PC-3 (cell line): ENCODE data around the gene KCNIP2. TPM values are rescaled to one million over a fixed set of nuclear protein-coding genes. Genes with fewer than 3 reads are reported as not detected.

Source experiments
- ATAC-seq: fragments of 200-7000 bp; cut with Tn5 transposase; 2 replicates; pipeline ENCODE4 v1.9.1; 2020; ENCODE audit warnings: mild to moderate bottlenecking, moderate library complexity
- BruUV-seq: library from RNA; stranded (reverse); fragments of 400-500 nt; replicated peaks from 2 replicates; lab custom pipeline; 2021; lab: Mats Ljungman, UMichigan
- CTCF ChIA-PET: fragments of 300-600 bp; sonication (Branson Sonifier 250); formaldehyde crosslinking; loops from one replicate; lab custom pipeline; 2022; ENCODE audit warnings: antibody characterized with exemption; lab: Charles Lee
- POLR2A ChIA-PET: fragments of 300-600 bp; sonication (Branson Sonifier 250); formaldehyde crosslinking; loops from one replicate; lab custom pipeline; 2022; ENCODE audit warnings: antibody characterized with exemption; ENCODE audit not compliant: unreplicated experiment; lab: Charles Lee
- DNase-seq: peaks from one replicate; pipeline ENCODE4 v3.0.0-alpha.2; 2015
- H2AFZ ChIP-seq: fragments of 300-600 bp; sonication (generic); 2 replicates; pipeline ENCODE4 v1.6.0; 2016; ENCODE audit warnings: antibody characterized with exemption, low read length
- H3F3A ChIP-seq: fragments of 300-600 bp; sonication (generic); one replicate; pipeline ENCODE4 v1.6.0; 2017; ENCODE audit warnings: antibody characterized with exemption, low read length, control low read depth, mild to moderate bottlenecking; ENCODE audit not compliant: unreplicated experiment
- H3K27ac ChIP-seq: fragments of 300-600 bp; sonication (generic); 2 replicates; pipeline ENCODE4 v1.5.1; 2016; ENCODE audit warnings: mild to moderate bottlenecking, low read length
- H3K27me3 ChIP-seq: fragments of 300-600 bp; sonication (generic); 2 replicates; pipeline ENCODE4 v1.6.1; 2016; ENCODE audit warnings: low read length, mixed read lengths
- H3K36me3 ChIP-seq: fragments of 300-600 bp; sonication (generic); 2 replicates; pipeline ENCODE4 v1.6.1; 2016; ENCODE audit warnings: low read depth, mixed run types, low read length, mixed read lengths
- H3K4me1 ChIP-seq: fragments of 300-600 bp; sonication (generic); 2 replicates; pipeline ENCODE4 v1.5.1; 2016; ENCODE audit warnings: low read length; ENCODE audit not compliant: insufficient read depth
- H3K4me2 ChIP-seq: fragments of 300-600 bp; sonication (generic); 2 replicates; pipeline ENCODE4 v1.6.0; 2016; ENCODE audit warnings: low read length
- H3K4me3 ChIP-seq: fragments of 300-600 bp; sonication (generic); 2 replicates; pipeline ENCODE4 v1.5.1; 2016; ENCODE audit warnings: mild to moderate bottlenecking, low read length, mixed read lengths
- H3K79me2 ChIP-seq: fragments of 300-600 bp; sonication (generic); 2 replicates; pipeline ENCODE4 v1.6.1; 2017; ENCODE audit warnings: low read length, mixed read lengths
- H3K9ac ChIP-seq: fragments of 300-600 bp; sonication (generic); 2 replicates; pipeline ENCODE4 v1.6.0; 2016; ENCODE audit warnings: mild to moderate bottlenecking, low read length
- H3K9me2 ChIP-seq: fragments of 300-600 bp; sonication (generic); replicated peaks from 2 replicates; pipeline ENCODE4 v1.6.1; 2016; ENCODE audit warnings: mixed run types, low read length, mixed read lengths
- H3K9me3 ChIP-seq: fragments of 300-600 bp; sonication (generic); 2 replicates; pipeline ENCODE4 v1.6.1; 2016; ENCODE audit warnings: low read length, mixed read lengths
- H4K20me1 ChIP-seq: fragments of 300-600 bp; sonication (generic); 2 replicates; pipeline ENCODE4 v1.6.1; 2016; ENCODE audit warnings: low read length, mixed read lengths
- CTCF ChIP-seq: fragments of 300-600 bp; sonication (generic); conservative IDR thresholded peaks from 2 replicates; pipeline ENCODE4 v1.5.1; 2017; ENCODE audit warnings: antibody characterized with exemption, low read depth, mild to moderate bottlenecking, low read length
- EZH2 ChIP-seq: fragments of 300-600 bp; sonication (generic); IDR thresholded peaks from one replicate; pipeline ENCODE4 v1.6.1; 2017; ENCODE audit warnings: antibody characterized with exemption, mild to moderate bottlenecking, low read length; ENCODE audit not compliant: unreplicated experiment
- EZH2phosphoT487 ChIP-seq: fragments of 300-600 bp; sonication (generic); IDR thresholded peaks from 2 replicates; pipeline ENCODE4 v1.6.1; 2018; ENCODE audit warnings: mild to moderate bottlenecking, antibody characterized with exemption, low read length, borderline replicate concordance
- intact Hi-C: fragments of 100-400 bp; cut with micrococcal nuclease; formaldehyde crosslinking; loops from 2 replicates; pipeline ENCODE4 v1.9.0; 2023
- total RNA-seq: library from RNA; depleted of rRNA; stranded (reverse); fragments of >200 nt; gene quantifications from 2 replicates; pipeline ENCODE4 v1.2.3, GENCODE V29; 2014

KCNIP2 gene
- total RNA-seq, 1 experiment from 2014 or later = 1.5 TPM

GRCh38 chr10:101781655-101781983, 62.0 kb downstream of the KCNIP2 start:
- peaks cover 3% of the 10 kb centered on the region for H3F3A ChIP-seq
- intact Hi-C loops = loop anchor here (1.0 to 5.0 kb wide), 2 partner anchors 179 to 194 kb away; partner anchors contain the start of genes DPCD and POLL
- peak overlapping the region; percentile 99 for H3K4me2 ChIP-seq
- peaks cover 18% of the 10 kb centered on the region for H3K79me2 ChIP-seq
- no peaks in the 10 kb centered on the region for H3K9me2 ChIP-seq
- peak overlapping the region; percentile 95 for H3K4me3 ChIP-seq
- DNase-seq = no peak
- BruUV-seq = no TSS peak
- ChIA-PET CTCF (interaction anchor here (0.6 to 1.4 kb wide), 6 partner anchors 16 to 315 kb away, joined by 3 to 18 read pairs (median 4); partner anchors contain the start of gene OGA), POLR2A (no interaction called here)
- no peak overlapping the region for H2AFZ ChIP-seq
- H3K27ac ChIP-seq = no peak overlapping the region
- H4K20me1 ChIP-seq = no peaks in the 10 kb centered on the region
- peaks cover 6% of the 10 kb centered on the region for H3K36me3 ChIP-seq
- no peaks in the 10 kb centered on the region for H3K9me3 ChIP-seq
- no peak for ATAC-seq
- H3K9ac ChIP-seq = no peak overlapping the region
- peaks cover 20% of the 10 kb centered on the region for H3K4me1 ChIP-seq
- TF ChIP-seq CTCF (no peak), EZH2phosphoT487 (no peak), EZH2 (no peak)
- no peaks in the 10 kb centered on the region for H3K27me3 ChIP-seq

- Histone ChIP-seq H3K9ac (no peak overlapping the region), H2AFZ (no peak overlapping the region), H3K36me3 (peaks cover 3% of the 10 kb centered on the region), H3K9me3 (no peaks in the 10 kb centered on the region), H3K4me1 (peaks cover 20% of the 10 kb centered on the region), H4K20me1 (no peaks in the 10 kb centered on the region), H3K4me2 (peak overlapping the region; percentile 99; the same call in 1 of the 2 replicates), H3K27me3 (no peaks in the 10 kb centered on the region), H3K4me3 (peak overlapping the region; percentile 95; the same call in 1 of the 2 replicates), H3K79me2 (peaks cover 18% of the 10 kb centered on the region), H3K9me2 (no peaks in the 10 kb centered on the region), H3K27ac (no peak overlapping the region), H3F3A (peaks cover 3% of the 10 kb centered on the region)
- ChIA-PET POLR2A (no interaction called here), CTCF (interaction anchor here (0.6 to 1.4 kb wide), 7 partner anchors 15 to 314 kb away, joined by 3 to 18 read pairs (median 4); partner anchors contain the start of gene OGA)
- intact Hi-C loops = loop anchor here (1.0 to 5.0 kb wide), 2 partner anchors 179 to 194 kb away; partner anchors contain the start of genes DPCD and POLL
- no peak for TF ChIP-seq EZH2phosphoT487
- TF ChIP-seq CTCF = peak; percentile 84
- DNase-seq (peak; percentile 60), ATAC-seq (peak; percentile 56)
- no TSS peak for BruUV-seq
Measured at GRCh38 chr10:101780818-101781654, 62.6 kb downstream of the KCNIP2 start.
